ENCODE data around the gene PPARA.

The PPARA gene

GRCh38 chr22:46113910-46114517 is 36.3 kb upstream of the PPARA start:
- no peak for DNase-seq (ENCODE audit: low read depth in 2 of 2)

DNA sequence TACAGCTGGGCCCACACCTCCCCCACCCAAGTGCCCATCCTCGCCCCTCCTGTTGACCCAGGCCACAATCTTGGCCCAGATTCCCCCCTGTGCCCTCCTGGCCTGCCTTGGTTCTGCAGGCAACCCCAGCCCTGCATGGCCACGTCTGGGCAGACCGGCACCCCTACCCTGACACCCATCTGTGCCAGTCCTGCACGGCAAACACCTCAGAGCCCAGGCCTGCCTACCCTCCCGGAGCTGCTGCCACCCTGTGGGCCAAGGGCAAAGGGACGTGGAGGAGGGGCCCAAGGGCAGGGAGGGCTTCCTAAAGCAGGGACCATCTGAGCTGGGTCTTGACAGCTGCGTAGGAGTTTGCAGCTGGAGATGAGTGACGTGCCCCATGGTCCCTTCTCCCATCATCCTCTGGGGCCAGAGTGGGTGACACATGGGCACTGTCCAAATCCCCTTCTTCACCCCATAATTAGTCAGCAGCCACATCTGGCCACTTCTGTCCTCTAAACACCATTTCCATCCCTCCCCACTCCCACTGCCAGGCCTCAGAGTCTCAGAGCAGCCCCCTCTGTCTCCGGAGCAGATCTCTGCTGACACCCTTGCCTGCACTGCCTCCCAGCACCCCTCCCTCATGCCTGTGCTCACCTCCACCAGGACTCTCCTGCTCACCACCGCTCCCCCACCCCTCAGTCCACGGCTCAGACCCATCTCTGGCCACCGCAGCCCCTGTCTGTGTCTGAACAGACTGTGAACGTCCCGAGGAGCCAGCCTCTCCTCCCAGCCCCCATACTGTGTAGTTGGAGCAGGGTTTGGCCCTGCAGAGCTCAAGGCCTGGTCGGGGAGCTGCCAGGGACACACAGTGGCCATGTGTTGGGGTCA is 35.6 kb upstream of the PPARA start:
- no peak for DNase-seq (ENCODE audit: low read depth in 2 of 2)

- no peak for DNase-seq (ENCODE audit: low read depth in 2 of 2)
Observed at GRCh38 chr22:46115388-46115678, 35.0 kb upstream of the PPARA start.

GRCh38 chr22:46115755-46116490 is 34.4 kb upstream of the PPARA start:
- no peak for DNase-seq (ENCODE audit: low read depth in 2 of 2)

- peak; percentile 58 to 81 for DNase-seq (ENCODE audit: low read depth in 2 of 2)
Observed at GRCh38 chr22:46116491-46116958, 33.8 kb upstream of the PPARA start.

GRCh38 chr22:46117206-46118199 is 32.8 kb upstream of the PPARA start:
- DNase-seq (ENCODE audit: low read depth in 2 of 2) = no peak

DNA sequence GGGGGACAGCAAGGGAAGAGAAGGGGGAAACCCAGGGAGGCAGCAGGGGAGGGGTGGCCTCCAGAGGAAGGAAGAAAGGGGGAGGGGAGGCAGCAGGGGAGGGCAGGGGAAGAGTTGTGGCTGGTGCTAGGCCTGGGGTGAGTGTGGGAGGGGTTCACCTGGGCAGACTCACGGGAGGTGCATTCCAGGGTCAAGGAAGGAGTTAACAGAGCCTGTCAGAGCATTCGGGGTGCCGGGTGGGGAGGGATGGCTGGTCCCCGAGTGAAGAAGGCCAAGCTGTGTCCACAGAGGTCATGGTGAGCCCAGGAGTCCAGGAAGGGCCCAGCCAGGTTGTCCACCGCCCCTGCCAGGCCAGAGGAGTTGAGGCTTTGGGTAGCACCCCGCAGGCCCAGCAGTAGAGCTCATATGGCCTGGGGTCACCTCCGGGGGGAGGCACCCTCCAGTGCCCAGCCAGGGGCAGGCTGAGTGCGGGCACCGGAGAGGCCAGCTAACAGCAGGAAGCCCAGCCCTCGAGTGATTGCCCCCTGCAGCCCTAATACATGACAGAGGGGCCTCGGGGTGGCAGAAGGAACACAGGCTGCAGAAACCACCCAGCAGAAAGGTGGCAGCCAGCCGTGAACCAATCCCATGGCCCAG is 31.1 kb upstream of the PPARA start:
- no peak for DNase-seq (ENCODE audit: low read depth in 2 of 2)

GRCh38 chr22:46119729-46120419 is 30.5 kb upstream of the PPARA start:
- no peak for DNase-seq (ENCODE audit: low read depth in 2 of 2)

- no peak for DNase-seq (ENCODE audit: low read depth in 2 of 2)
Observed at GRCh38 chr22:46120420-46120737, 29.9 kb upstream of the PPARA start.

DNA sequence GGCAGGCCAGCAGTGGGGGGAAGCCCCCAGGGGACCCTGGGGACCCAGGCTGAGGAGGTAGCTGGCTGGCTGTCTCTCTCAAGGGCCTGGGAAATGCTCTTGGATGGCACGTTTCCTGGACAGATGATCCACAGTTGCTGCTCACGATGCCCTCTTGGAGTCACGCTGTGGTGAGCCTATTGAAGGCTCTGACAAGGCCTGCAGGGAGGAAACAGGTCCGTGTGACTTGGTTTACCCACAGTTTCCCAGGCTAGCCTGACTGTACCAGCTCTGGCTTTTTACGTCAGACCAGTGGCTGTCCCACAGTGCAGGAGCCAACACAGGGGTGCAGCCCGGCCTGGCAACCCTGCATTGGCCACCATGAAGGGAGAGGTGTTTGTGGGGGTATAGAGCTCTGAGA is 29.2 kb upstream of the PPARA start:
- DNase-seq (ENCODE audit: low read depth in 2 of 2) = no peak

- DNase-seq (ENCODE audit: low read depth in 2 of 2) = no peak
Observed at GRCh38 chr22:46121523-46122287, 28.6 kb upstream of the PPARA start.

DNA sequence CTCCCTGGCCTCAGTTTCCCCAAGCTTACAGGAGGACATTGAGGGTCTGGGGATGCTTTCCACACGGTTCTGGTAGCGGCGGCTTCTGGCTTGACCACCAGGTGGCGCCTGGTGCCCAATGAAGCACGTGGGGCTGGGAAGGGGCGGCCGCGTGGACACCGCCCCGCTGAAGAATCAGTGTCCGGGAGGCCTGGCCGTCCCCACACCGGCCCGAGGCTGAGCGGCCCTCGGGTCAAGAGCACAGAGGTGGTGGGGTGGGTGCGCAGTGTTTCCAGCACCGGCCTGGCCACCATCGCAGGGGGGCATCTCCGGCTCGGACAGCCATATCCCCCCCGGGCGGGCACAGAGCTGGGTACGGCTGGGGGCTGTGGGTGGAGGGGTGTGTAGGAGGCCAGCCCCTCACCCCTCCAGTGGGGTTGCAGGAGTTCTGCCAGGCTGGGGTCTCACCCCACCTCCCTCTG is 27.8 kb upstream of the PPARA start:
- peak; percentile 41 to 61 for DNase-seq (ENCODE audit: low read depth in 2 of 2)

DNA sequence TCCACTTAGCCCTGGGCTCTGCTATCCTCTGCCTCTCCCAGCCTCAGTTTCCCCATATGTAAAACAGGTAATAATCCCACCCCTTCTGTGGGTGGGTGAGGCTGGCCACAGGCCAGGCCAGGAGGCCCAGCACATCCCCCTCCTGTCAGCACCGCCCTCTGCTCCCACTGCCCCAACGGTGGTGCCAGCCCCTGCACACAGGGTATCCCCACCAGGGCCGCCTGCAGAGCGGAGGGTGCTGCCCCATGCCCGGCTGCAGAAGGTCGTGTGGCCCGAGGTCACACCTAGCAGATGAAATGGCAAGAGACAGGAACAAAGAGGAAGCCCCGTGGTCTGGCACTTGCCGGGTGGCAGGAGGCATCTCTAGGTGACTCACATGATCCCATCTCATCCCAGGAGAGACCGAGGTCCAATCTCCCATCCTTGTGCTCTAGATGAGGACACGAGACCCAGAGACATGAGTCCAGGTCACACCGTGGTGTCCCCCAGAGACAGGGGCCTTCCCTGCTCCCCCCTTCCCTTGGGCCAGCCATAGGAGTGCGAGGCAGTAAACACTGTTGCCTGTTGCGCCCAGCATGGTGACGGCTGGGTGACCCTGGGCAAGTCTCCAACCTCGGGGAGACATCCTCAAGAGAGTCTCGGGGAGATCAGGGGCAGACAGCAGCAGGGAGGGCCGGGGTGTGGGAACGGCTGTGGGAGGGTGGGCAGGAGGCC is 27.2 kb upstream of the PPARA start:
- DNase-seq (ENCODE audit: low read depth in 2 of 2) = no peak

- DNase-seq (ENCODE audit: low read depth in 2 of 2) = no peak
Observed at GRCh38 chr22:46123694-46124382, 26.5 kb upstream of the PPARA start.

GRCh38 chr22:46124383-46125144 is 25.8 kb upstream of the PPARA start:
- DNase-seq (ENCODE audit: low read depth in 2 of 2) = no peak

GRCh38 chr22:46125311-46125710 is 25.0 kb upstream of the PPARA start:
- no peak for DNase-seq (ENCODE audit: low read depth in 2 of 2)
